WTC11 (cell line): ENCODE results near the gene P3H4. TPM values are rescaled to one million over a fixed set of nuclear protein-coding genes. Genes with fewer than 3 reads are reported as not detected.
A peak's percentile ranks its signal among the peaks of the same experiment; 100 is the strongest.

Experiments used
- ATAC-seq: fragments of 200-7000 bp; cut with Tn5 transposase; 2 replicates; pipeline ENCODE4 v1.10.0; 2021; ENCODE audit warnings: mild to moderate bottlenecking, moderate library complexity
- CTCF ChIA-PET: fragments of 300-600 bp; sonication (Branson Sonifier 250); formaldehyde crosslinking; loops from one replicate; lab custom pipeline; 2021; ENCODE audit warnings: antibody characterized with exemption; lab: Charles Lee
- POLR2A ChIA-PET: fragments of 350-600 bp; sonication (Branson Sonifier 250); formaldehyde crosslinking; loops from one replicate; lab custom pipeline; 2021; ENCODE audit warnings: antibody characterized with exemption; lab: Charles Lee
- DNase-seq: peaks from one replicate; pipeline ENCODE4 v3.0.0; 2021; ENCODE audit warnings: low spot score
- H3K27ac Mint-ChIP-seq: 2 replicates; pipeline ENCODE4 v1.8.0; 2021; ENCODE audit warnings: mixed read lengths
- H3K27me3 Mint-ChIP-seq: 2 replicates; pipeline ENCODE4 v1.8.0; 2021; ENCODE audit warnings: low read depth, mild to moderate bottlenecking, moderate library complexity, mixed read lengths
- H3K36me3 Mint-ChIP-seq: 2 replicates; pipeline ENCODE4 v1.8.0; 2021; ENCODE audit warnings: mixed read lengths
- H3K4me1 Mint-ChIP-seq: 2 replicates; pipeline ENCODE4 v1.8.0; 2022; ENCODE audit warnings: mixed read lengths
- H3K4me3 Mint-ChIP-seq: 2 replicates; pipeline ENCODE4 v1.8.0; 2021; ENCODE audit warnings: mild to moderate bottlenecking, moderate library complexity, mixed read lengths
- H3K9me3 Mint-ChIP-seq: 2 replicates; pipeline ENCODE4 v1.8.0; 2021; ENCODE audit warnings: mixed read lengths
- EMX1 ChIP-seq: fragments of 250-450 bp; sonication (Bioruptor Pico); IDR thresholded peaks from 2 replicates; pipeline ENCODE4 v1.8.0; 2021; ENCODE audit warnings: mild to moderate bottlenecking
- ETV6 ChIP-seq: sonication (generic); formaldehyde crosslinking; IDR thresholded peaks from 2 replicates; pipeline ENCODE4 v1.8.1; 2022; ENCODE audit warnings: mild to moderate bottlenecking, missing genetic modification reagents
- MYBL2 ChIP-seq: sonication (generic); formaldehyde crosslinking; IDR thresholded peaks from 2 replicates; pipeline ENCODE4 v1.8.1; 2023; ENCODE audit warnings: mild to moderate bottlenecking, moderate library complexity, missing genetic modification reagents
- NFE2L1 ChIP-seq: sonication (generic); formaldehyde crosslinking; IDR thresholded peaks from 2 replicates; pipeline ENCODE4 v1.8.1; 2023; ENCODE audit warnings: missing genetic modification reagents
- NR2C2 ChIP-seq: sonication (generic); formaldehyde crosslinking; IDR thresholded peaks from 2 replicates; pipeline ENCODE4 v1.8.0; 2022; ENCODE audit warnings: mild to moderate bottlenecking, missing genetic modification reagents
- OVOL2 ChIP-seq: fragments of 250-450 bp; sonication (Bioruptor Pico); IDR thresholded peaks from 2 replicates; pipeline ENCODE4 v1.9.0; 2021; ENCODE audit warnings: mild to moderate bottlenecking, borderline replicate concordance
- RORB ChIP-seq: fragments of 250-450 bp; sonication (Bioruptor Pico); IDR thresholded peaks from 2 replicates; pipeline ENCODE4 v1.9.0; 2021; ENCODE audit warnings: mild to moderate bottlenecking
- SMAD4 ChIP-seq: sonication (generic); formaldehyde crosslinking; IDR thresholded peaks from 2 replicates; pipeline ENCODE4 v1.8.0; 2022; ENCODE audit warnings: mild to moderate bottlenecking, missing genetic modification reagents
- SP1 ChIP-seq: sonication (generic); formaldehyde crosslinking; conservative IDR thresholded peaks from 2 replicates; pipeline ENCODE4 v1.8.1; 2022; ENCODE audit warnings: missing genetic modification reagents
- TEAD4 ChIP-seq: sonication (generic); formaldehyde crosslinking; IDR thresholded peaks from 2 replicates; pipeline ENCODE4 v1.8.0; 2022; ENCODE audit warnings: mild to moderate bottlenecking, missing genetic modification reagents
- TP53 ChIP-seq: sonication (generic); formaldehyde crosslinking; IDR thresholded peaks from 2 replicates; pipeline ENCODE4 v1.8.1; 2023; ENCODE audit warnings: mild to moderate bottlenecking, missing genetic modification reagents
- USF2 ChIP-seq: sonication (generic); formaldehyde crosslinking; IDR thresholded peaks from 2 replicates; pipeline ENCODE4 v1.8.1; 2023; ENCODE audit warnings: mild to moderate bottlenecking, missing genetic modification reagents, moderate library complexity
- ZSCAN18 ChIP-seq: fragments of 250-450 bp; sonication (Bioruptor Pico); IDR thresholded peaks from 2 replicates; pipeline ENCODE4 v2.1.2; 2022; ENCODE audit warnings: mild to moderate bottlenecking, moderate library complexity
- total RNA-seq: library from RNA; stranded (reverse); gene quantifications from 3 replicates; pipeline ENCODE4 v1.2.3, GENCODE V29; 2021
- TF ChIP-seq, protein P1 (sequence below): sonication (generic); formaldehyde crosslinking; IDR thresholded peaks from 2 replicates; pipeline ENCODE4 v1.8.1; 2022; ENCODE audit warnings: missing genetic modification reagents, borderline replicate concordance
- TF ChIP-seq, protein P2 (sequence below): sonication (generic); formaldehyde crosslinking; conservative IDR thresholded peaks from 2 replicates; pipeline ENCODE4 v1.8.1; 2023; ENCODE audit warnings: mild to moderate bottlenecking, low read depth, missing genetic modification reagents, moderate library complexity
- TF ChIP-seq, protein P3 (sequence below): sonication (generic); formaldehyde crosslinking; IDR thresholded peaks from 2 replicates; pipeline ENCODE4 v1.8.1; 2023; ENCODE audit warnings: mild to moderate bottlenecking, missing genetic modification reagents, borderline replicate concordance
- TF ChIP-seq, protein P4 (sequence below): sonication (generic); formaldehyde crosslinking; IDR thresholded peaks from 2 replicates; pipeline ENCODE4 v1.8.0; 2023; ENCODE audit warnings: missing genetic modification reagents
- TF ChIP-seq, protein P5 (sequence below): sonication (generic); formaldehyde crosslinking; IDR thresholded peaks from 2 replicates; pipeline ENCODE4 v1.8.0; 2022; ENCODE audit warnings: mild to moderate bottlenecking, missing genetic modification reagents
- TF ChIP-seq, protein P6 (sequence below): sonication (generic); formaldehyde crosslinking; IDR thresholded peaks from 2 replicates; pipeline ENCODE4 v1.8.1; 2023; ENCODE audit warnings: mild to moderate bottlenecking, missing genetic modification reagents

P3H4 gene
- total RNA-seq, 1 experiment from 2014 or later: 32.1 TPM

DNA sequence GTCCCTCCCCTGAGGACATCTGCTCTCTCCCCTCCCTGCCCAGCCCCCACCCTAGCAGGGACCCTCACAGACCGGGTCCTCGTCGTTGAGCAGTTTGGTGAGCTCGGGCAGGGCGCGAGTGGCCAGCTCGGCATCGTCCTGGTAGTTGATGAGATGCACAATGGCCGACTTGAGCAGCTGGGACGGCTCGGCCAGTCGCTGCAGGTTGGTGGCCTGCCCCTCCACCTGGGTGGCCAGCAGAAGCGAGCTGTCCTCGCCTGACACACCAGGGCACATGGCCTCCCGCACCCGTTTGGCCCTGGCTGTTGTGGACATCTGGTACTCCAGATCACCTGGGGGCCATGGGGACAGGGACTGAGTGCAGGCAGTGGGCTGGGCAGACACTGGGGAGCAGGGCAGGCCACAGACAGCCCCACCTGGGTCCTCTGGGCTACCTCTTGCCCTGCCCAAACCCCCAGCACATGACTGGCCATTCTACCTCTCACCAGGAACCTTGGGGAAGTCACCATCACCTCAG is 42.3 kb downstream of the P3H4 start:
- Mint-ChIP-seq H3K4me3 (no peak overlapping the region), H3K27ac (peak overlapping the region; percentile 54), H3K4me1 (peaks cover 29% of the 10 kb centered on the region), H3K36me3 (peaks cover 50% of the 10 kb centered on the region), H3K9me3 (no peaks in the 10 kb centered on the region), H3K27me3 (no peaks in the 10 kb centered on the region)
- POLR2A ChIA-PET: interaction anchor here (0.6 to 1.1 kb wide), 2 partner anchors 10 to 16 kb away, joined by 3 to 5 read pairs; no protein-coding TSS in a partner anchor
- ATAC-seq (no peak), DNase-seq (no peak)
- CTCF ChIA-PET: interaction anchor here (1.4 kb wide), 1 partner anchor 16 kb away, joined by 6 read pairs; no protein-coding TSS in a partner anchor
- TF ChIP-seq ZSCAN18 (CRISPR knock-in tag): no peak
- TF ChIP-seq, protein P1, sequence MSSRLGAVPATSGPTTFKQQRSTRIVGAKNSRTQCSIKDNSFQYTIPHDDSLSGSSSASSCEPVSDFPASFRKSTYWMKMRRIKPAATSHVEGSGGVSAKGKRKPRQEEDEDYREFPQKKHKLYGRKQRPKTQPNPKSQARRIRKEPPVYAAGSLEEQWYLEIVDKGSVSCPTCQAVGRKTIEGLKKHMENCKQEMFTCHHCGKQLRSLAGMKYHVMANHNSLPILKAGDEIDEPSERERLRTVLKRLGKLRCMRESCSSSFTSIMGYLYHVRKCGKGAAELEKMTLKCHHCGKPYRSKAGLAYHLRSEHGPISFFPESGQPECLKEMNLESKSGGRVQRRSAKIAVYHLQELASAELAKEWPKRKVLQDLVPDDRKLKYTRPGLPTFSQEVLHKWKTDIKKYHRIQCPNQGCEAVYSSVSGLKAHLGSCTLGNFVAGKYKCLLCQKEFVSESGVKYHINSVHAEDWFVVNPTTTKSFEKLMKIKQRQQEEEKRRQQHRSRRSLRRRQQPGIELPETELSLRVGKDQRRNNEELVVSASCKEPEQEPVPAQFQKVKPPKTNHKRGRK (CRISPR knock-in tag): no peak
- TF ChIP-seq, protein P2, sequence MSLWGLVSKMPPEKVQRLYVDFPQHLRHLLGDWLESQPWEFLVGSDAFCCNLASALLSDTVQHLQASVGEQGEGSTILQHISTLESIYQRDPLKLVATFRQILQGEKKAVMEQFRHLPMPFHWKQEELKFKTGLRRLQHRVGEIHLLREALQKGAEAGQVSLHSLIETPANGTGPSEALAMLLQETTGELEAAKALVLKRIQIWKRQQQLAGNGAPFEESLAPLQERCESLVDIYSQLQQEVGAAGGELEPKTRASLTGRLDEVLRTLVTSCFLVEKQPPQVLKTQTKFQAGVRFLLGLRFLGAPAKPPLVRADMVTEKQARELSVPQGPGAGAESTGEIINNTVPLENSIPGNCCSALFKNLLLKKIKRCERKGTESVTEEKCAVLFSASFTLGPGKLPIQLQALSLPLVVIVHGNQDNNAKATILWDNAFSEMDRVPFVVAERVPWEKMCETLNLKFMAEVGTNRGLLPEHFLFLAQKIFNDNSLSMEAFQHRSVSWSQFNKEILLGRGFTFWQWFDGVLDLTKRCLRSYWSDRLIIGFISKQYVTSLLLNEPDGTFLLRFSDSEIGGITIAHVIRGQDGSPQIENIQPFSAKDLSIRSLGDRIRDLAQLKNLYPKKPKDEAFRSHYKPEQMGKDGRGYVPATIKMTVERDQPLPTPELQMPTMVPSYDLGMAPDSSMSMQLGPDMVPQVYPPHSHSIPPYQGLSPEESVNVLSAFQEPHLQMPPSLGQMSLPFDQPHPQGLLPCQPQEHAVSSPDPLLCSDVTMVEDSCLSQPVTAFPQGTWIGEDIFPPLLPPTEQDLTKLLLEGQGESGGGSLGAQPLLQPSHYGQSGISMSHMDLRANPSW: no peak
- no peak for TF ChIP-seq NR2C2
- no peak for TF ChIP-seq ETV6
- TF ChIP-seq, protein P3, sequence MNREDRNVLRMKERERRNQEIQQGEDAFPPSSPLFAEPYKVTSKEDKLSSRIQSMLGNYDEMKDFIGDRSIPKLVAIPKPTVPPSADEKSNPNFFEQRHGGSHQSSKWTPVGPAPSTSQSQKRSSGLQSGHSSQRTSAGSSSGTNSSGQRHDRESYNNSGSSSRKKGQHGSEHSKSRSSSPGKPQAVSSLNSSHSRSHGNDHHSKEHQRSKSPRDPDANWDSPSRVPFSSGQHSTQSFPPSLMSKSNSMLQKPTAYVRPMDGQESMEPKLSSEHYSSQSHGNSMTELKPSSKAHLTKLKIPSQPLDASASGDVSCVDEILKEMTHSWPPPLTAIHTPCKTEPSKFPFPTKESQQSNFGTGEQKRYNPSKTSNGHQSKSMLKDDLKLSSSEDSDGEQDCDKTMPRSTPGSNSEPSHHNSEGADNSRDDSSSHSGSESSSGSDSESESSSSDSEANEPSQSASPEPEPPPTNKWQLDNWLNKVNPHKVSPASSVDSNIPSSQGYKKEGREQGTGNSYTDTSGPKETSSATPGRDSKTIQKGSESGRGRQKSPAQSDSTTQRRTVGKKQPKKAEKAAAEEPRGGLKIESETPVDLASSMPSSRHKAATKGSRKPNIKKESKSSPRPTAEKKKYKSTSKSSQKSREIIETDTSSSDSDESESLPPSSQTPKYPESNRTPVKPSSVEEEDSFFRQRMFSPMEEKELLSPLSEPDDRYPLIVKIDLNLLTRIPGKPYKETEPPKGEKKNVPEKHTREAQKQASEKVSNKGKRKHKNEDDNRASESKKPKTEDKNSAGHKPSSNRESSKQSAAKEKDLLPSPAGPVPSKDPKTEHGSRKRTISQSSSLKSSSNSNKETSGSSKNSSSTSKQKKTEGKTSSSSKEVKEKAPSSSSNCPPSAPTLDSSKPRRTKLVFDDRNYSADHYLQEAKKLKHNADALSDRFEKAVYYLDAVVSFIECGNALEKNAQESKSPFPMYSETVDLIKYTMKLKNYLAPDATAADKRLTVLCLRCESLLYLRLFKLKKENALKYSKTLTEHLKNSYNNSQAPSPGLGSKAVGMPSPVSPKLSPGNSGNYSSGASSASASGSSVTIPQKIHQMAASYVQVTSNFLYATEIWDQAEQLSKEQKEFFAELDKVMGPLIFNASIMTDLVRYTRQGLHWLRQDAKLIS: no peak
- no peak for TF ChIP-seq EMX1 (CRISPR knock-in tag)
- no peak for TF ChIP-seq SMAD4
- no peak for TF ChIP-seq OVOL2
- no peak for TF ChIP-seq SP1 (CRISPR knock-in tag)
- TF ChIP-seq NFE2L1: no peak
- TF ChIP-seq TP53: no peak
- no peak for TF ChIP-seq RORB (CRISPR knock-in tag)
- TF ChIP-seq, protein P4, sequence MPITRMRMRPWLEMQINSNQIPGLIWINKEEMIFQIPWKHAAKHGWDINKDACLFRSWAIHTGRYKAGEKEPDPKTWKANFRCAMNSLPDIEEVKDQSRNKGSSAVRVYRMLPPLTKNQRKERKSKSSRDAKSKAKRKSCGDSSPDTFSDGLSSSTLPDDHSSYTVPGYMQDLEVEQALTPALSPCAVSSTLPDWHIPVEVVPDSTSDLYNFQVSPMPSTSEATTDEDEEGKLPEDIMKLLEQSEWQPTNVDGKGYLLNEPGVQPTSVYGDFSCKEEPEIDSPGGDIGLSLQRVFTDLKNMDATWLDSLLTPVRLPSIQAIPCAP (CRISPR knock-in tag): no peak
- TF ChIP-seq, all 79 proteins: peak for 0

DNA sequence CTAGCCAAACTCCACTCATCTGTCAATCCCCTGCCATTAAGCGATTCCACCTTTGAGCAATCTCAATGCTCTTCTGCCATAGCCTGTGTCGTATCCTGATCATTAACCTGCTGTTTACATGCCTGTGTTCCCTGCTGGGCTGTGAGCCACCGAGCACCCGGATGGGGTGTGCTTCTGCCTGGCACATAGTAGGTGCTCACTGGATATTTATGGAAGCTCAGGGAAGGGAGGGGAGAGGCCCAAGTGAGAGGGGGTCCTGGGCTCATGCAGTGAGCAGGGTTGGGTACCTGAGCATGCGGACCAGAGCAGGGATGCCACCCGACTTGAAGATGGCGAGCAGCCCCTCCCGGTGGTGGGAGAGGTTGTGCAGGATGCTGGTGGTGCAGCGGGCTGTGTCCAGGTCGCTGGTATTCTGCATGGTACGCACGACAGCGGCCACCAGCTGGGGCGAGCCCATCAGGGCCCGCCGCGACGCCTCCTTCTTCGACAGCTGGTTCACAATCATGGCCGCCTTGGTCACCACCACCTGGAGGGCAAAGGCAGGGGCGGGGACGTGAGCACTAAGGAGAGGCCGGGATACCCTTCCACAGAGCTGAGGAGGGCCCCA is 43.0 kb downstream of the P3H4 start:
- POLR2A ChIA-PET: interaction anchor here (0.6 to 1.1 kb wide), 2 partner anchors 11 to 17 kb away, joined by 3 to 5 read pairs; no protein-coding TSS in a partner anchor
- ATAC-seq: no peak
- TF ChIP-seq, protein P5, sequence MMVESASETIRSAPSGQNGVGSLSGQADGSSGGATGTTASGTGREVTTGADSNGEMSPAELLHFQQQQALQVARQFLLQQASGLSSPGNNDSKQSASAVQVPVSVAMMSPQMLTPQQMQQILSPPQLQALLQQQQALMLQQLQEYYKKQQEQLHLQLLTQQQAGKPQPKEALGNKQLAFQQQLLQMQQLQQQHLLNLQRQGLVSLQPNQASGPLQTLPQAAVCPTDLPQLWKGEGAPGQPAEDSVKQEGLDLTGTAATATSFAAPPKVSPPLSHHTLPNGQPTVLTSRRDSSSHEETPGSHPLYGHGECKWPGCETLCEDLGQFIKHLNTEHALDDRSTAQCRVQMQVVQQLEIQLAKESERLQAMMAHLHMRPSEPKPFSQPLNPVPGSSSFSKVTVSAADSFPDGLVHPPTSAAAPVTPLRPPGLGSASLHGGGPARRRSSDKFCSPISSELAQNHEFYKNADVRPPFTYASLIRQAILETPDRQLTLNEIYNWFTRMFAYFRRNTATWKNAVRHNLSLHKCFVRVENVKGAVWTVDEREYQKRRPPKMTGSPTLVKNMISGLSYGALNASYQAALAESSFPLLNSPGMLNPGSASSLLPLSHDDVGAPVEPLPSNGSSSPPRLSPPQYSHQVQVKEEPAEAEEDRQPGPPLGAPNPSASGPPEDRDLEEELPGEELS (CRISPR knock-in tag): no peak
- TF ChIP-seq TEAD4 (CRISPR knock-in tag) (no peak), OVOL2 (no peak), USF2 (no peak), MYBL2 (CRISPR knock-in tag) (no peak)
- TF ChIP-seq, protein P6, sequence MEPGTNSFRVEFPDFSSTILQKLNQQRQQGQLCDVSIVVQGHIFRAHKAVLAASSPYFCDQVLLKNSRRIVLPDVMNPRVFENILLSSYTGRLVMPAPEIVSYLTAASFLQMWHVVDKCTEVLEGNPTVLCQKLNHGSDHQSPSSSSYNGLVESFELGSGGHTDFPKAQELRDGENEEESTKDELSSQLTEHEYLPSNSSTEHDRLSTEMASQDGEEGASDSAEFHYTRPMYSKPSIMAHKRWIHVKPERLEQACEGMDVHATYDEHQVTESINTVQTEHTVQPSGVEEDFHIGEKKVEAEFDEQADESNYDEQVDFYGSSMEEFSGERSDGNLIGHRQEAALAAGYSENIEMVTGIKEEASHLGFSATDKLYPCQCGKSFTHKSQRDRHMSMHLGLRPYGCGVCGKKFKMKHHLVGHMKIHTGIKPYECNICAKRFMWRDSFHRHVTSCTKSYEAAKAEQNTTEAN (CRISPR knock-in tag): no peak

More for the DNA sequence above, 43.0 kb downstream of the P3H4 start:
- Mint-ChIP-seq H3K9me3 (no peaks in the 10 kb centered on the region), H3K4me1 (peaks cover 23% of the 10 kb centered on the region), H3K4me3 (no peak overlapping the region), H3K27me3 (no peaks in the 10 kb centered on the region), H3K36me3 (peaks cover 56% of the 10 kb centered on the region), H3K27ac (no peak overlapping the region)
- CTCF ChIA-PET: interaction anchor here (1.4 kb wide), 1 partner anchor 17 kb away, joined by 6 read pairs; no protein-coding TSS in a partner anchor
- DNase-seq: no peak
